H1 (cell line): ENCODE data around the gene MCC. TPM values are rescaled to one million over a fixed set of nuclear protein-coding genes. Genes with fewer than 3 reads are reported as not detected.

Experiments used
- CEBPB ChIP-seq: IDR thresholded peaks from 2 replicates; pipeline ENCODE4 v1.6.1; 2012; ENCODE audit warnings: low read depth, low read length
- CTCF ChIP-seq, 3 experiments: IDR thresholded peaks; 1 replicate in 2 of 3; 2 replicates in 1 of 3; pipeline versions ENCODE4 v1.5.1 to v1.6.1; 2011; ENCODE audit warnings: low read length in 3 of 3, mild to moderate bottlenecking in 3 of 3, inconsistent platforms in 2 of 3, low read depth in 1 of 3, moderate library complexity in 1 of 3; ENCODE audit not compliant: insufficient read depth in 1 of 3; ENCODE audit errors: control extremely low read depth in 1 of 3
- GTF2F1 ChIP-seq: IDR thresholded peaks from 2 replicates; pipeline ENCODE4 v1.6.1; 2012; ENCODE audit warnings: low read depth, low read length, improper control_type of control experiment, borderline replicate concordance
- POLR2AphosphoS5 ChIP-seq: IDR thresholded peaks from 2 replicates; pipeline ENCODE4 v1.6.1; 2011; ENCODE audit warnings: low read depth, low read length
- USF2 ChIP-seq: IDR thresholded peaks from 2 replicates; pipeline ENCODE4 v1.6.1; 2011; ENCODE audit warnings: low read length, improper control_type of control experiment
- polyA plus RNA-seq, 7 experiments: library from polyadenylated mRNA; depleted of rRNA in 3 of 7; stranded (reverse) in 5 of 7; unstranded in 2 of 7; fragments of >200 nt in 5 of 7; fragments of 200-250 nt in 2 of 7; gene quantifications; 1 replicate in 5 of 7; 2 replicates in 1 of 7; 4 replicates in 1 of 7; pipeline versions ENCODE4 v1.2.1 to v1.2.3, GENCODE V29; 2011 to 2013; ENCODE audit warnings: missing spikeins in 2 of 7, mixed read lengths in 2 of 7
- total RNA-seq: library from RNA; stranded (reverse); fragmentation: NEBNext Ultra II Directional; extraction: Animal tissue kit (Norgen Biotek cat#: 25700); gene quantifications from 2 replicates; pipeline ENCODE4 v1.2.1, GENCODE V29; 2021

The MCC gene
- total and polyA plus RNA-seq, 2 of the 8 experiments (the other 6 are each of a cell fraction or from before 2014, with no cell fraction given) = 2.6 to 18.3 TPM

- TF ChIP-seq CTCF (IDR thresholded peaks at IDR 0.05; ENCODE audit: control extremely low read depth in 1 of 3, insufficient read depth in 1 of 3, low read depth in 1 of 3, low read length in 3 of 3) = no peak
- TF ChIP-seq POLR2AphosphoS5 = no peak
- no peak for TF ChIP-seq GTF2F1
- TF ChIP-seq USF2 = no peak
- no peak for TF ChIP-seq CEBPB
These were observed 225.6 kb downstream of the MCC start (continued) for GRCh38 chr5:113262674-113263073.
